Testis (tissue), 2 donors: Measurements from ENCODE around the gene SELENOM.

ENCODE experiments used
- CTCF ChIP-seq, 3 experiments: fragments of 450-650 bp in 2 of 3; fragments of 200-600 bp in 1 of 3; sonication (generic) in 1 of 3; IDR thresholded peaks; one replicate each; pipeline ENCODE4 v1.5.1; 2016 to 2019; ENCODE audit warnings: antibody characterized with exemption in 3 of 3, mild to moderate bottlenecking in 2 of 3, moderate library complexity in 1 of 3
- POLR2A ChIP-seq: fragments of 450-650 bp; IDR thresholded peaks from one replicate; pipeline ENCODE4 v1.6.1; 2017; ENCODE audit warnings: antibody characterized with exemption, mild to moderate bottlenecking, moderate library complexity

- TF ChIP-seq POLR2A (no peak), CTCF (IDR thresholded peaks at IDR 0.05) (no peak)
These were observed 10.9 kb upstream of the SELENOM start for GRCh38 chr22:31118046-31118820.
